HG03045 (cell line): ENCODE data around the gene PTTG2.
"Not testable (repeated sequence)": the region's sequence is repeated elsewhere in the genome, so short reads cannot be mapped to it uniquely, and the experiment has no call there.

Source experiments
- ATAC-seq: cut with Tn5 transposase; IDR thresholded peaks from one replicate; pipeline ENCODE4 v1.9.1; 2021; ENCODE audit warnings: mild to moderate bottlenecking, moderate library complexity; ENCODE audit not compliant: unreplicated experiment

The PTTG2 gene

GRCh38 chr4:37953620-37954293 is 6.4 kb upstream of the PTTG2 start:
- ATAC-seq = no peak

- no peak for ATAC-seq
Measured at GRCh38 chr4:37956941-37957340, 3.3 kb upstream of the PTTG2 start.

- no peak for ATAC-seq
Measured at GRCh38 chr4:37958932-37959331, 1.3 kb upstream of the PTTG2 start.

- no peak for ATAC-seq
Measured at GRCh38 chr4:37960679-37961450, 667 bp downstream of the PTTG2 start.

- no peak for ATAC-seq
Measured at GRCh38 chr4:37964734-37965457, 4.7 kb downstream of the PTTG2 start.

- ATAC-seq = no peak
Measured at GRCh38 chr4:37966044-37966443, 5.8 kb downstream of the PTTG2 start.

GRCh38 chr4:37967736-37968135 is 7.5 kb downstream of the PTTG2 start:
- no peak for ATAC-seq

GRCh38 chr4:37968747-37969146 is 8.5 kb downstream of the PTTG2 start:
- ATAC-seq = no peak

- ATAC-seq = no peak
Measured at GRCh38 chr4:37970702-37971101, 10.5 kb downstream of the PTTG2 start.

- ATAC-seq = no peak
Measured at GRCh38 chr4:37971202-37971601, 11.0 kb downstream of the PTTG2 start.

GRCh38 chr4:37973441-37973840 is 13.2 kb downstream of the PTTG2 start:
- no peak for ATAC-seq

- not testable (repeated sequence) for ATAC-seq
Measured at GRCh38 chr4:37975321-37975822, 15.2 kb downstream of the PTTG2 start.

- no peak for ATAC-seq
Measured at GRCh38 chr4:37976507-37976906, 16.3 kb downstream of the PTTG2 start.

- ATAC-seq = peak; percentile 79
Measured at GRCh38 chr4:37976991-37977470, 16.8 kb downstream of the PTTG2 start.

- peak; percentile 65 for ATAC-seq
Measured at GRCh38 chr4:37977471-37978247, 17.5 kb downstream of the PTTG2 start.

- peak; percentile 18 for ATAC-seq
Measured at GRCh38 chr4:37978248-37978924, 18.2 kb downstream of the PTTG2 start.

GRCh38 chr4:37980246-37980645 is 20.0 kb downstream of the PTTG2 start:
- ATAC-seq = no peak

GRCh38 chr4:37981425-37981824 is 21.2 kb downstream of the PTTG2 start:
- ATAC-seq = no peak

- ATAC-seq = no peak
Measured at GRCh38 chr4:37981844-37982720, 21.9 kb downstream of the PTTG2 start.
